Thyroid gland (tissue), 4 donors: ENCODE measurements around the gene QPCT.

ENCODE experiments used
- POLR2A ChIP-seq, 2 donors: fragments of 450-650 bp; IDR thresholded peaks; one replicate each; pipeline ENCODE4 v1.6.1; 2017; ENCODE audit warnings: antibody characterized with exemption in 2 of 2, mild to moderate bottlenecking in 2 of 2, moderate library complexity in 1 of 2
- TF ChIP-seq, protein P1 (sequence below), 6 experiments: fragments of 200-600 bp in 3 of 6; fragments of 450-650 bp in 3 of 6; sonication (generic) in 3 of 6; IDR thresholded peaks; one replicate each; pipeline ENCODE4 v1.5.1; 2016 to 2019; ENCODE audit warnings: antibody characterized with exemption in 6 of 6, mild to moderate bottlenecking in 2 of 6, inconsistent platforms in 1 of 6, moderate library complexity in 1 of 6

DNA sequence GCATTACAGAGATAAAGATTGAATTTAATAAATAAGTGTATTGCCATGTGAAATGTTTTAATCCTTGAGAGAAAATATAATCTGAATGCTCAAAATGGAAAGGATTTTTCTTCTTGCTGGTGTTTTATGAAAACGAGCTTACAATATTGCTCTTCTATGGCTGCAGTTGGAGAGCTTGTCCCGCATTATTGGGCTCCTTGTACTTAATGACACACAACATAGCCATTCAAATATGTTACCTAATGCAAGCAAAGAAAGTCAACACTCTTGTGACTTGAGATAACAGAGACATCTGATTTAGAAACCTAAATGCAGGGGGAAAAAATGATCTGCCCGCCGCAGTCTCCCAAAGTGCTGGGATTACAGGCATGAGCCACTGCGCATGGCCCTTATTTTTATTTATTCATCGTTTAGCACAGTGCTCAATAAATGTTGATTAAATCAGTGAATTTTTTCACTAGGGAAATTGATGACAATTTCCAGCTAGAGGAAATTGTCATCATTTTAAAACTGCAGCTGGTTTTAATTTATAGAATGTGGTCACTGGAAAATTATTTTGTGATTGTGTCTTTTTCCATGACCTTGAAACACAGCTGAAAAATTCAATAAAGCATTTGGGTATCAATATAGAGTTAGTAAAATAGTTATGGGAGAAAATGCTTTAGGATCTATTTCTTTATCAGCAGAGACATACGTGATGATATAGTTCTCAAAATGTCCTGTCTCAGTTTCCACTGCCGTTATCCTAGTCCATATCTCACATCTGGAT is 17.4 kb upstream of the QPCT start:
- TF ChIP-seq, protein P1, sequence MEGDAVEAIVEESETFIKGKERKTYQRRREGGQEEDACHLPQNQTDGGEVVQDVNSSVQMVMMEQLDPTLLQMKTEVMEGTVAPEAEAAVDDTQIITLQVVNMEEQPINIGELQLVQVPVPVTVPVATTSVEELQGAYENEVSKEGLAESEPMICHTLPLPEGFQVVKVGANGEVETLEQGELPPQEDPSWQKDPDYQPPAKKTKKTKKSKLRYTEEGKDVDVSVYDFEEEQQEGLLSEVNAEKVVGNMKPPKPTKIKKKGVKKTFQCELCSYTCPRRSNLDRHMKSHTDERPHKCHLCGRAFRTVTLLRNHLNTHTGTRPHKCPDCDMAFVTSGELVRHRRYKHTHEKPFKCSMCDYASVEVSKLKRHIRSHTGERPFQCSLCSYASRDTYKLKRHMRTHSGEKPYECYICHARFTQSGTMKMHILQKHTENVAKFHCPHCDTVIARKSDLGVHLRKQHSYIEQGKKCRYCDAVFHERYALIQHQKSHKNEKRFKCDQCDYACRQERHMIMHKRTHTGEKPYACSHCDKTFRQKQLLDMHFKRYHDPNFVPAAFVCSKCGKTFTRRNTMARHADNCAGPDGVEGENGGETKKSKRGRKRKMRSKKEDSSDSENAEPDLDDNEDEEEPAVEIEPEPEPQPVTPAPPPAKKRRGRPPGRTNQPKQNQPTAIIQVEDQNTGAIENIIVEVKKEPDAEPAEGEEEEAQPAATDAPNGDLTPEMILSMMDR (IDR thresholded peaks at IDR 0.05), result no peak
- TF ChIP-seq POLR2A (IDR thresholded peaks at IDR 0.05), result no peak
